Measurements from ENCODE around the gene ZNF318.

ZNF318 gene

GRCh38 chr6:43334466-43335095 lies 34.9 kb downstream of the ZNF318 start:
- peak; percentile 72 to 73 for DNase-seq (ENCODE audit: low read depth in 2 of 2)

GRCh38 chr6:43331891-43332290 lies 37.6 kb downstream of the ZNF318 start:
- no peak for DNase-seq (ENCODE audit: low read depth in 2 of 2)
- TF ChIP-seq CTCF (IDR thresholded peaks at IDR 0.05; ENCODE audit: low read depth, low read length): no peak
- H3K4me3 ChIP-seq (replicated peaks in 1 of 2; ENCODE audit: low read depth in 2 of 2, low read length in 2 of 2): no peak overlapping the region

More at GRCh38 chr6:43334466-43335095, 34.9 kb downstream of the ZNF318 start:
- peak; percentile 53 for TF ChIP-seq CTCF (IDR thresholded peaks at IDR 0.05; ENCODE audit: low read depth, low read length)
- no peak overlapping the region for H3K4me3 ChIP-seq (replicated peaks in 1 of 2; ENCODE audit: low read depth in 2 of 2, low read length in 2 of 2)

GRCh38 chr6:43331470-43331869 lies 38.0 kb downstream of the ZNF318 start:
- H3K4me3 ChIP-seq (replicated peaks in 1 of 2; ENCODE audit: low read depth in 2 of 2, low read length in 2 of 2): no peak overlapping the region
- no peak for TF ChIP-seq CTCF (IDR thresholded peaks at IDR 0.05; ENCODE audit: low read depth, low read length)
- no peak for DNase-seq (ENCODE audit: low read depth in 2 of 2)

- peak in 1 of 2 donors; percentile 3 for DNase-seq (ENCODE audit: low read depth in 2 of 2)
- TF ChIP-seq CTCF (IDR thresholded peaks at IDR 0.05; ENCODE audit: low read depth, low read length): no peak
- no peak overlapping the region for H3K4me3 ChIP-seq (replicated peaks in 1 of 2; ENCODE audit: low read depth in 2 of 2, low read length in 2 of 2)
These were observed 40.9 kb downstream of the ZNF318 start for GRCh38 chr6:43328528-43328927.

- TF ChIP-seq CTCF (IDR thresholded peaks at IDR 0.05; ENCODE audit: low read depth, low read length): no peak
- no peak for DNase-seq (ENCODE audit: low read depth in 2 of 2)
- no peak overlapping the region for H3K4me3 ChIP-seq (replicated peaks in 1 of 2; ENCODE audit: low read depth in 2 of 2, low read length in 2 of 2)
These were observed 43.6 kb downstream of the ZNF318 start for GRCh38 chr6:43325876-43326275.

GRCh38 chr6:43318011-43318410 lies 51.4 kb downstream of the ZNF318 start:
- TF ChIP-seq CTCF (IDR thresholded peaks at IDR 0.05; ENCODE audit: low read depth, low read length): no peak
- DNase-seq (ENCODE audit: low read depth in 2 of 2): no peak
- no peak overlapping the region for H3K4me3 ChIP-seq (replicated peaks in 1 of 2; ENCODE audit: low read depth in 2 of 2, low read length in 2 of 2)

GRCh38 chr6:43313813-43314212 lies 55.6 kb downstream of the ZNF318 start:
- no peak overlapping the region for H3K4me3 ChIP-seq (replicated peaks in 1 of 2; ENCODE audit: low read depth in 2 of 2, low read length in 2 of 2)
- no peak for TF ChIP-seq CTCF (IDR thresholded peaks at IDR 0.05; ENCODE audit: low read depth, low read length)
- no peak for DNase-seq (ENCODE audit: low read depth in 2 of 2)

Data from cardiac fibroblast (primary cell).